ENCODE data around the gene SNRNP70. TPM values are rescaled to one million over a fixed set of nuclear protein-coding genes. Genes with fewer than 3 reads are reported as not detected.
A peak's percentile ranks its signal among the peaks of the same experiment; 100 is the strongest.

Gene SNRNP70
- total and polyA plus RNA-seq, 2 donors (not counting 3 experiments of a cell fraction or from before 2014, with no cell fraction given), result 215 to 300 TPM

DNA sequence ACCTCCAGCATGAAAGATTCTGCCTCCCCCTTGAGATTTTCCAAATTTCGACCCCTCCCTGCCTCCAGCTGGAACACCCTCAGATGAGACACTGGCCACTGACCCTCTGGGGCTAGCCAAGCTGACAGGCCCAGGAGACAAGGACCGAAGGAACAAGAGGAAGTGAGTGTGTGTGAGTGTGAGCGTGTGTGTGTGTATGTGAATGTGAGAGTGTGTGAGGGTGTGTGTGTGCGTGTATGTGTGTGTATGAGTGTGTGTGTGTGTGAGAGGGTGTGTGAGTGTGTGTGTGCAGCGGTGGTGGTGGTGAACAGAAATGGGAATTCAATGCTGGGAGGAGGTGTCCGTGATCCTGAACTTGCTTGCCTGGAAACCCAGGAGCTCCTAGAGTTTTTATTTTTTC, 56.1 kb downstream of the SNRNP70 start:
- no peak for DNase-seq (ENCODE audit: low read depth, low spot score)
- TF ChIP-seq, protein P1, sequence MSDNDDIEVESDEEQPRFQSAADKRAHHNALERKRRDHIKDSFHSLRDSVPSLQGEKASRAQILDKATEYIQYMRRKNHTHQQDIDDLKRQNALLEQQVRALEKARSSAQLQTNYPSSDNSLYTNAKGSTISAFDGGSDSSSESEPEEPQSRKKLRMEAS (IDR thresholded peaks at IDR 0.05; ENCODE audit: insufficient read depth, insufficient read length), result no peak
- BruUV-seq (replicated peaks), result no TSS peak
- intact Hi-C loops (cut with micrococcal nuclease) (no loop called here), dilution Hi-C loops (cut with MboI; ENCODE audit: extremely low pct_ligation_motif_present, low sequenced_read_pairs) (no loop called here)
- Histone ChIP-seq H4K20me1 (replicated peaks; ENCODE audit: control insufficient read depth, extremely low read depth, insufficient read depth, low read length) (no peaks in the 10 kb centered on the region), H3K9me3 (replicated peaks; ENCODE audit: control insufficient read depth, insufficient read depth, low read length) (no peaks in the 10 kb centered on the region), H3K9me1 (replicated peaks; ENCODE audit: control insufficient read depth, extremely low read depth, insufficient read depth, low read length) (no peaks in the 10 kb centered on the region), H3K27me3 (ENCODE audit: control insufficient read depth in 2 of 2, insufficient read depth in 2 of 2, low read length in 2 of 2) (no peaks in the 10 kb centered on the region), H3K4me1 (ENCODE audit: control insufficient read depth, extremely low read depth, insufficient read depth, low read length) (peaks cover 4% of the 10 kb centered on the region), H3K79me2 (ENCODE audit: control insufficient read depth, insufficient read depth, low read length) (no peaks in the 10 kb centered on the region), H3K4me3 (replicated peaks in 1 of 3; ENCODE audit: insufficient read depth in 1 of 3, low read depth in 1 of 3, low read length in 3 of 3) (no peak overlapping the region), H3K27ac (ENCODE audit: insufficient read depth, low read depth, low read length) (no peak overlapping the region), H3K9ac (replicated peaks; ENCODE audit: extremely low read depth, insufficient read depth, low read length) (no peak overlapping the region), H3K36me3 (ENCODE audit: control insufficient read depth in 2 of 2, extremely low read depth in 1 of 2, insufficient read depth in 2 of 2, low read length in 2 of 2) (no peaks in the 10 kb centered on the region), H3K4me2 (ENCODE audit: insufficient read depth, low read length) (no peak overlapping the region), H2AFZ (ENCODE audit: low read depth, low read length) (no peak overlapping the region)
- ChIA-PET CTCF (interaction anchor here (1.0 to 1.3 kb wide), 3 partner anchors 9 to 57 kb away, joined by 3 to 4 read pairs (median 4); no protein-coding TSS in a partner anchor), POLR2A (no interaction called here)
- FAIRE-seq, result no peak

- H3K9me1 ChIP-seq (replicated peaks; ENCODE audit: control insufficient read depth, extremely low read depth, insufficient read depth, low read length), result no peaks in the 10 kb centered on the region
- H3K27me3 ChIP-seq (ENCODE audit: control insufficient read depth in 2 of 2, insufficient read depth in 2 of 2, low read length in 2 of 2), result peaks cover 0 to 4% of the 10 kb centered on the region in 2 experiments
- dilution Hi-C loops (cut with MboI; ENCODE audit: extremely low pct_ligation_motif_present, low sequenced_read_pairs), result no loop called here
- FAIRE-seq (peak; percentile 95), DNase-seq (ENCODE audit: low read depth, low spot score) (peak; percentile 92)
- no peaks in the 10 kb centered on the region for H3K79me2 ChIP-seq (ENCODE audit: control insufficient read depth, insufficient read depth, low read length)
- no peaks in the 10 kb centered on the region for H3K9me3 ChIP-seq (replicated peaks; ENCODE audit: control insufficient read depth, insufficient read depth, low read length)
- no peaks in the 10 kb centered on the region for H4K20me1 ChIP-seq (replicated peaks; ENCODE audit: control insufficient read depth, extremely low read depth, insufficient read depth, low read length)
- no TSS peak for BruUV-seq (replicated peaks)
- peak overlapping the region in 2 of 3 experiments; percentile 31 to 47 for H3K4me3 ChIP-seq (replicated peaks in 1 of 3; ENCODE audit: insufficient read depth in 1 of 3, low read depth in 1 of 3, low read length in 3 of 3)
- H3K4me2 ChIP-seq (ENCODE audit: insufficient read depth, low read length), result peak overlapping the region; percentile 29
- no peak overlapping the region for H3K9ac ChIP-seq (replicated peaks; ENCODE audit: extremely low read depth, insufficient read depth, low read length)
- CTCF ChIA-PET, result interaction anchor here (0.8 to 2.1 kb wide), 7 partner anchors 9 to 56 kb away, joined by 3 to 11 read pairs (median 3); partner anchors contain the start of gene LIN7B
- intact Hi-C loops (cut with micrococcal nuclease), result loop anchor here (2.0 kb wide), 1 partner anchor 14 kb away; no protein-coding TSS in a partner anchor
- H3K36me3 ChIP-seq (ENCODE audit: control insufficient read depth in 2 of 2, extremely low read depth in 1 of 2, insufficient read depth in 2 of 2, low read length in 2 of 2), result no peaks in the 10 kb centered on the region
- POLR2A ChIA-PET, result interaction anchor here (0.6 to 0.7 kb wide), 2 partner anchors 9 to 20 kb away, joined by 4 to 5 read pairs; no protein-coding TSS in a partner anchor
- peaks cover 5% of the 10 kb centered on the region for H3K4me1 ChIP-seq (ENCODE audit: control insufficient read depth, extremely low read depth, insufficient read depth, low read length)
- no peak overlapping the region for H3K27ac ChIP-seq (ENCODE audit: insufficient read depth, low read depth, low read length)
- peak; percentile 54 for TF ChIP-seq POLR2A (IDR thresholded peaks at IDR 0.05; ENCODE audit: low read depth, low read length)
- TF ChIP-seq, protein P1 (IDR thresholded peaks at IDR 0.05; ENCODE audit: insufficient read depth, insufficient read length), result no peak
- H2AFZ ChIP-seq (ENCODE audit: low read depth, low read length), result peak overlapping the region; percentile 94
These were observed 57.6 kb downstream of the SNRNP70 start for GRCh38 chr19:49142866-49143335.
